Pancreas (tissue), 10 donors: ENCODE data around the gene EIF3K. TPM values are rescaled to one million over a fixed set of nuclear protein-coding genes. Genes with fewer than 3 reads are reported as not detected.
A peak's percentile ranks its signal among the peaks of the same experiment; 100 is the strongest.

Source experiments
- ATAC-seq, 4 donors: fragments of 200-7000 bp; cut with Tn5 transposase; one replicate each; pipeline versions ENCODE4 v1.8.0 to v1.9.1; 2020; ENCODE audit warnings: mild to moderate bottlenecking in 4 of 4, moderate library complexity in 4 of 4
- DNase-seq, 6 donors: peaks; one replicate each; pipeline ENCODE4 v3.0.0-alpha.2; 2020
- FAIRE-seq: peaks from 2 replicates; lab custom pipeline; 2012; peaks lifted over from hg19 to GRCh38; lab: Jason Lieb, UNC
- H3K27ac ChIP-seq, 4 donors: fragments of 200-600 bp; sonication (generic); 1 replicate in 3 of 4; 2 replicates in 1 of 4; pipeline versions ENCODE4 v1.5.0 to v1.8.0; 2020
- H3K27me3 ChIP-seq, 4 donors: fragments of 200-600 bp; one replicate each; pipeline ENCODE4 v1.8.0; 2021
- H3K36me3 ChIP-seq, 3 donors: fragments of 200-600 bp; sonication (generic) in 1 of 3; one replicate each; pipeline versions ENCODE4 v1.5.0 to v1.8.0; 2020 to 2021
- H3K4me1 ChIP-seq, 3 donors: fragments of 200-600 bp; one replicate each; pipeline ENCODE4 v1.8.0; 2021
- H3K4me3 ChIP-seq, 4 donors: fragments of 200-600 bp; sonication (generic) in 2 of 4; one replicate each; pipeline versions ENCODE4 v1.5.0 to v1.8.0; 2020 to 2021
- H3K9me3 ChIP-seq, 4 donors: fragments of 200-600 bp; one replicate each; pipeline ENCODE4 v1.8.0; 2021
- CTCF ChIP-seq, 4 donors: fragments of 200-600 bp; sonication (generic) in 3 of 4; IDR thresholded peaks; one replicate each; pipeline versions ENCODE4 v1.5.0 to v1.8.0; 2021; ENCODE audit warnings: antibody characterized with exemption in 4 of 4
- WGBS, 2 donors: extraction: QIAGEN DNeasy Blood & Tissue Kit; methylation state at CpG; one replicate each; pipeline ENCODE4 v1.1.7; 2013; 5-methylcytosine and 5-hydroxymethylcytosine counted together
- intact Hi-C, 3 donors: fragments of 100-400 bp; cut with DNase I; formaldehyde crosslinking; loops; one replicate each; pipeline versions ENCODE4 v1.11.1 to v1.14.2; 2022
- polyA plus RNA-seq, 2 donors: library from polyadenylated mRNA; stranded (reverse); fragments of 200-250 nt; gene quantifications; one replicate each; pipeline ENCODE4 v1.2.3, GENCODE V29; 2013
- total RNA-seq, 6 donors: library from RNA; stranded (reverse); fragmentation: NEBNext Ultra II Directional in 4 of 6; extraction: Animal tissue kit (Norgen Biotek cat#: 25700) in 4 of 6; gene quantifications; one replicate each; pipeline versions ENCODE4 v1.2.1 to v1.2.4, GENCODE V29; 2021 to 2023
- donor health status: healthy with polysubstance abuse.
- donor health status: DM: no; HTN: no; CAD: no; lungs with moderate emphysema.
- donor health status: DM: no; HTN: no; CAD: no.
- donor health status: control.
- donor health status: control.
- donor health status: Bipolar disorder and iron deficiency.
- donor health status: DM: yes; HTN: yes; CAD: no.
- donor health status: DM: no; HTN: no; CAD: no.
- donor health status: DM: no; HTN: no; CAD: no.
- donor health status: DM: yes; HTN: yes; CAD: no.

Gene EIF3K
- total and polyA plus RNA-seq, 8 donors, result 93.5 to 162 (median 131) TPM

GRCh38 chr19:38648769-38649304, 29.8 kb downstream of the EIF3K start:
- no peaks in the 10 kb centered on the region for H3K9me3 ChIP-seq
- TF ChIP-seq CTCF (IDR thresholded peaks at IDR 0.05), result no peak
- DNase-seq, result peak in 1 of 6 donors; percentile 12
- no peaks in the 10 kb centered on the region for H3K36me3 ChIP-seq
- no peak for FAIRE-seq
- WGBS, 2 donors, result 1 to 2% methylated on average over 13 of the region's 13 CpGs
- peak overlapping the region; percentile 74 to 89 (median 88) for H3K27ac ChIP-seq
- H3K27me3 ChIP-seq, result no peaks in the 10 kb centered on the region
- peak overlapping the region; percentile 72 to 85 (median 80) for H3K4me3 ChIP-seq
- H3K4me1 ChIP-seq, result peaks cover 20 to 34% (median 34%) of the 10 kb centered on the region in 3 donors
- intact Hi-C loops, result loop anchor here in 1 of 3 donors (5.0 kb wide), 1 partner anchor 78 kb away; no protein-coding TSS in a partner anchor
- no peak for ATAC-seq

GRCh38 chr19:38649305-38650171, 30.6 kb downstream of the EIF3K start:
- no peaks in the 10 kb centered on the region for H3K9me3 ChIP-seq
- H3K4me1 ChIP-seq, result peaks cover 25 to 41% (median 41%) of the 10 kb centered on the region in 3 donors
- 2% methylated on average over 15 of the region's 15 CpGs for WGBS, 2 donors
- H3K27ac ChIP-seq, result peak overlapping the region; percentile 74 to 89 (median 88)
- peak overlapping the region; percentile 29 to 85 (median 74) for H3K4me3 ChIP-seq
- no peak for FAIRE-seq
- DNase-seq, result peak; percentile 66 to 82 (median 74)
- H3K36me3 ChIP-seq, result no peaks in the 10 kb centered on the region
- intact Hi-C loops, result loop anchor here in 1 of 3 donors (5.0 kb wide), 1 partner anchor 78 kb away; no protein-coding TSS in a partner anchor
- no peaks in the 10 kb centered on the region for H3K27me3 ChIP-seq
- TF ChIP-seq CTCF (IDR thresholded peaks at IDR 0.05), result no peak
- peak; percentile 32 to 55 (median 42) for ATAC-seq

- peak in 2 of 6 donors; percentile 50 to 63 for DNase-seq
- Histone ChIP-seq H3K27ac (peak overlapping the region; percentile 56 to 89 (median 88)), H3K27me3 (no peaks in the 10 kb centered on the region), H3K9me3 (no peaks in the 10 kb centered on the region), H3K4me3 (peak overlapping the region; percentile 11 to 85 (median 53)), H3K36me3 (no peaks in the 10 kb centered on the region), H3K4me1 (peaks cover 32 to 48% (median 48%) of the 10 kb centered on the region in 3 donors)
- intact Hi-C loops, result no loop called here
- no peak for TF ChIP-seq CTCF (IDR thresholded peaks at IDR 0.05)
- peak in 2 of 4 donors; percentile 5 to 13 for ATAC-seq
- no peak for FAIRE-seq
- WGBS, 2 donors, result 9 to 14% methylated on average over 8 of the region's 8 CpGs
Measured at GRCh38 chr19:38650172-38650775, 31.3 kb downstream of the EIF3K start.

DNA sequence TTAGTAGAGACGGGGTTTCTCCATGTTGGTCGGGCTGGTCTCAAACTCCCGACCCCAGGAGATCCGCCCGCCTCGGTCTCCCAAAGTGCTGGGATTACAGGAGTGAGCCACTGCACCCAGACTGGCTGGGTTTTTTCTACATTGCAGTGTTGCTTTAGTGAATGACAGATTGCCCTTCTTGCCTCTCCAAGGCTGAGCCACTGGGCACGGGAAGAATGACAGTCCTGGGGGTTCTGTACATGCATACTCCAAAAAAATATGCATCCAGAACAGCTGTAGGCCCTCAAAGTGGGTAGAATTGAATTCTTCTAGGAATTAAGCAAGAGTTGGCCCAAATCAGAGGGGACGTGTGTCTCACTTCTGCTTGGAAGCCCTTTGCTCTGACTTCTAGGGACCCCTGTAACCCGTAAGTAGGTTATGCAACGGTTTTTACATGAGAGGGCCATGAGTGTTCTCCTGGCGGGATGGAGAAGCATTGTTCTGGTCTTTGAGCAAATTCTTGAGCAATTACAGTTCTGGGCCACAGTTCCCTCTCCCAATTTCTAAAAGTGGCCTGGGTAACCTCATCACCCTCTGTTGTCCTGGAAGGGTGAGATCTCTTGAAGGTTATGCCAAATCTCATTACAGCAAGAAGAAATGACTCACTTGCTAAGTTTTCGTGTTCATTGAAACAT, 32.1 kb downstream of the EIF3K start:
- Histone ChIP-seq H3K4me3 (peak overlapping the region in 2 of 4 donors; percentile 77 to 85), H3K36me3 (no peaks in the 10 kb centered on the region), H3K27me3 (no peaks in the 10 kb centered on the region), H3K27ac (peak overlapping the region; percentile 60 to 89 (median 88)), H3K9me3 (no peaks in the 10 kb centered on the region), H3K4me1 (peaks cover 39 to 52% (median 50%) of the 10 kb centered on the region in 3 donors)
- TF ChIP-seq CTCF (IDR thresholded peaks at IDR 0.05), result no peak
- no peak for ATAC-seq
- intact Hi-C loops, result no loop called here
- DNase-seq, result peak in 1 of 6 donors; percentile 35
- no peak for FAIRE-seq
- 57 to 59% methylated on average over 12 of the region's 12 CpGs for WGBS, 2 donors
